HG03045 (cell line): ENCODE results near the gene EPN2.
A peak's percentile ranks its signal among the peaks of the same experiment; 100 is the strongest.

ENCODE experiments used
- ATAC-seq: cut with Tn5 transposase; IDR thresholded peaks from one replicate; pipeline ENCODE4 v1.9.1; 2021; ENCODE audit warnings: mild to moderate bottlenecking, moderate library complexity; ENCODE audit not compliant: unreplicated experiment

Gene EPN2

DNA sequence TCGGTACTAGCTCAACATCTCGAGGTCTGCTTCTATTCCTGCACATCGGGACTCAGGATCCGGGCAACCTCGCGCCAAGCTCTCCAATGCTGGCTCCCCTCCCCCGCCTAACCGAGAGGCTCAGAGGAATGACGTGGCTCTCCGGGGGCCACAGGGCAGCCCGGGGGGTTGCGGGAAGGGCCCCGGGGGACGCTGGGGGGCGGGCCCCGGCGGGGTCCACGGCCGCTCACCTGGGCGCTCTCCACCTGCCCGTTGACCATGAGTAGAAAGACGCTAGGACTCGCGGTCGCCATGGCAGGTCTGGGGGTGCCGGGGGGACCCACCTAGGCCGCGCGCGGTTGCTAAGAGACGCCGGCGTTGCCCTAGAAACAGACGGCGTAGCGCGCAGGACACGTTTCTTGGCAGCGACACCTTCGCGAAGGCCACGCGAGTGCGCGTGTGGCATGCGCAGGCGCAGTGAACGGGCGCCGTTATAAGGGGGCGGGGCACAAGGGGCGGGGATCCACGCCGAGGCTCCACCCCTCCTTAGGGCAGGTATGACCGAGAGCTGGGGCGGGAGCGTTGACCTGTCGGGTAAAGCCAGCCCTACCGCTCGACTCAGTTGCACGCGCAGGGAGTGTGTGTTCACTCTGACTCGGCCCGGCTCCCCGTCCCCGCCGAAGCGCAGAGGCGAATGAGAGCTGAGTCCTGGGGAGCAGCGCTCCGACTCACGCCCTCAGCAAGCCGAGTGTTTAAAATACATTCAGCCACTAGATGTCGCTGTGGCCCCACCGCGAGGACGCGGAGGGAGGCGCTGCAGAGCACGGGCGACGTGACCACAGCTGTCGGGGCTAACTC is 125.3 kb downstream of the EPN2 start, which contains the start of gene B9D1:
Gene B9D1 (minus strand): TSS at position 447 of the 837 bp plus-strand sequence. CDS start 154 bp downstream, at position 293.
- ATAC-seq, result peak; percentile 73

GRCh38 chr17:19363114-19363438 is 125.9 kb downstream of the EPN2 start:
- no peak for ATAC-seq

DNA sequence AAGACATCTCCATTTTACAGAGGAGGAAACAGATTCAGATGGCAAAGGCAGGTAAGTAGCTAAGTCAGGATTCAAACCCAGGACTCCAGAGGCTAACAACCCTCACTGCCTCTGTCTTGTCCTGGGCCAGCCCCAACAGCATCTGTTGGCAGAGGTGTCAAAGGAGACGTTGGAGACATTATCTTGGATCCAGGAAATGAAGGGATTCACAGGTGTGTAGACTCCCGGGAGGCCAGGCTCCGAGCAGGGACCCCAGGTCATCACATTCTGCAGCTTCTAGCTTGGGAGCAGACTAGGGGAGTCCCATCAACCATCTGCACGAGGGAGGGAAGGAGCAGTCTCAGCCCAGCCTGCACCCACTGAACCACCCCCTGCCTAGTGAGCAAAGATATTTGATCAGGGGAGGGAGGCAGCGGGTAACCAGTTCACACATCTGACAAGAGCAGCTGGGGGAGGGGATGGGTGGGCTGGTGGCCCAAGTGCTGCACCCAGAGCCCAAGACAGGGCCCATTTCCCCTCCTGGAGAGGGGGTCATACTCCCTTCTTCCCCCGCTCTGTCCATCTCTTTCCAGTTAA is 126.4 kb downstream of the EPN2 start:
- ATAC-seq, result no peak

DNA sequence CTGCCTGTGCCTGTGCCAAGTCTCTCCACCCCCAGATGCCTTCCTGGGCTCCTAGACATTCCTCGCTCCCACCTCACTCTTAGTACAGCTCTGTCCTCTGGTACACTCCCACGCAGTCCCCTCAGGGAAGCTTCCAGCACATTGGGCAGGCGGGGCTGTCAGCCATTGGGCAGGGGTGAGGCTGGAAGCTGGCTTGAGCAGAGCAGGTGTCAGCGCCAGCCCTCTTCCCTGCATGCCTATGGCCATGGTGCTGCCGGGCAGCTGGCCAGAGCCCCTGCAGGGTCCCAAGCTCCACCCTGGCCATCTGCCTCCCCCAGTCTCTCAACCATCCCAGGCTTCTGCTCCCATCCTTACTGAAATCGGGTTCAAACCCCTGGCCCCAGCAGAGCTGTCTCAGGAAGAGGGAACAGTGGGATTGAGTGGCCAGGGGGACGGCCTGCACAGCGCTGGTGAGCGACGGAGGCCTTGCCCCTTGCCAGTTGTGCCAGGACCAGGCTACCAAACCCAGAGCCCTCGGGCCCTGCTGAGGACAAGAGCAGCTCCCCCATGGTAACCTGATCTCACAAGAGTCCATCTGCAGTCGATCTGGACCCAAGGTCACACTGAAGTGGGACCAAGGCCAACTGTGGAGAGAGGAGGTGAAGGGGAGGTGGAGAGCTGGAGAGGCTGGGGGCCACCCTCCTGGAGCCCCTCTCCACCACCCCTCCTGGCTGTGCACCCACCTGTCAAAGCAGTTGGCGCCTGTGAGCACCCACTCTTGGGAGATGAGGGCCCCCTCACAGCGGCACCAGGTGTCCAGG is 127.7 kb downstream of the EPN2 start:
- ATAC-seq, result no peak

GRCh38 chr17:19365499-19365817 is 128.3 kb downstream of the EPN2 start:
- ATAC-seq, result no peak

DNA sequence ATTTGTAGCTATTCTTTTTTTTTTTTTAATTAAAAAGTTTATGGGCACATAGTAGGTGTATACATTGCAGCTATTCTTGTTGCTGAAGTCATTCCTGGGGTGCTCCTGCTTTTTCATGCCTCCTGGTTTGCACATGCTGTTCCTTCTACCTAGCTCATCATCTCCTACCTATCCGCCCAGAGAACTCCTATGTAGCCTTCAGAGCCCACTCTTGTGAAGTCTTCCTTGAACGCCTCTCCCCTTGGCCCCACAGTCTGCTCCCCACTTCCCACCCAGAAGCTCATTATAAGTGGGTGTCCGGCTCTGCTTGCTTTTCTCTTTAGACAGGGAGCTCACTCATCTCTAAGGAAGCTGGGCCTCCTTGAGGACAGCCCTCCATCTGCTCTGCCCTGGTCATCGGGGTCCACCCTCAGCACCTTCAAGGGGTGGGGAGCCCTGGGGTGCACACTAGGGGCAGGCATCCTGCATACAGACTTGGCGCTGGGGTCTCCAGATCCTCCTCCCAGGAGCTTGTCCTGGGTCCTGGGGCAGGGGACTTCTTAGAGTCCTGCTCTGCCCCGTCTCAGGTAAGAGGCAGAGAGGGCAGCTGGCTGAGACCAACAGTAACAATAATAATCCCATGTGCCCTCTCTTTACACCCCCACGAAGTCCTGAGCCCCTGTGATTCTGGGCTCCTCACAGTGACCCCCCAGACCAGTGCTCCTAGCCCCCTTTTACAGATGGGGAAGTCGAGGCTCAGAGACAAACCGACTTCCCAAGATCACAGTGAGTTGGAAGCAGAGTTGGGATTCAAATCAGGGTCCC is 128.9 kb downstream of the EPN2 start:
- no peak for ATAC-seq

GRCh38 chr17:19366637-19366972 is 129.4 kb downstream of the EPN2 start:
- no peak for ATAC-seq

DNA sequence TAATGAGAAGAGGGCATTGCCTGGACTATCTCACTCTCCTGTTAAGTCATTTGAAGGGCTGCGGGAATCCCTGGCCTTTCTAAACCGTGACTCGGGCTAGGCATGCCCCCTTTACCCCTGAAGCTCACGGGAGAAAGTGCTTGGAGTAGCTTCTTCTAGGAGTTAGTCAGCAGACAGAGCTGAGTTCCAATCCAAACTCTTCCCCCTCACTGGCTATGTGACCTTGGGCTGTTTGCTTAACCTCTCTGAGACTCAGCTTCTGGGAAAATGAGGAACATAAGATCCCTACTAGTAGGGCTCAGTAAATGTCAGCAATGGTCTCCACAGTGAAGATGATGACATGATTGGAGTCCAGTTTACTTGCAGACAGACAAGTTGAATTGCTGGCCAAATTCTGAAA is 131.1 kb downstream of the EPN2 start:
- no peak for ATAC-seq

- no peak for ATAC-seq
Measured at GRCh38 chr17:19369107-19369778, 132.1 kb downstream of the EPN2 start.

DNA sequence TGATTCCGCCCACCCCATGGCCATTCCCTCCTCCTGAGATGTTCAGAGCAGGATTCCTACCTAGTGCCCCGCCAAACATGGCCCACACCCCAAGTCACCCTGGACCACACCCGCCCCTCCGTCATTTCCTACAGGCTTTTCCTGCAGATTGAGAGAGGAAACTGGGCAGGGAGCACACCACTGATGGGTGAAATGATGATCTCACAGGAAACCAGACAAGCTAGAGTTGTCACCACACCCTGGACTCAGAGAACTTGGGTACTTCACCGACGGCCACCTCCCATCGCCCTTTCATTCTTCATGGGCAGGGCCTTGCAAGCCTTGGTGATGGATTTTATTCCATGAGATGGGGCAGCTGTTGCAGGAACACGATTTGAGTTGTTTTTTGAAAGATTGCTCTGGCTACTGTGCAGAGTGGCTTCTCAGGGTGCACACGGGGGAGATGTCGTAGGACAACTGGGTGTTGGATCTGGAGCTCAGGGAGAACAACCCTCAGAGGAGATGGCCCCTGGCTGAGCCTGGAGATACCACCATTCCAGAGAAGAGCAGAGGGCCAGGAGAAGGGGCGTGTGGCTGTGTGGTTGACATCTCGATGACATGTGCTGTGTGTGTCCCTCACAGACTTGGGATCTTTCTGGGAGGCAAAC is 132.8 kb downstream of the EPN2 start:
- ATAC-seq, result no peak

- ATAC-seq, result no peak
Measured at GRCh38 chr17:19370493-19370960, 133.4 kb downstream of the EPN2 start.

DNA sequence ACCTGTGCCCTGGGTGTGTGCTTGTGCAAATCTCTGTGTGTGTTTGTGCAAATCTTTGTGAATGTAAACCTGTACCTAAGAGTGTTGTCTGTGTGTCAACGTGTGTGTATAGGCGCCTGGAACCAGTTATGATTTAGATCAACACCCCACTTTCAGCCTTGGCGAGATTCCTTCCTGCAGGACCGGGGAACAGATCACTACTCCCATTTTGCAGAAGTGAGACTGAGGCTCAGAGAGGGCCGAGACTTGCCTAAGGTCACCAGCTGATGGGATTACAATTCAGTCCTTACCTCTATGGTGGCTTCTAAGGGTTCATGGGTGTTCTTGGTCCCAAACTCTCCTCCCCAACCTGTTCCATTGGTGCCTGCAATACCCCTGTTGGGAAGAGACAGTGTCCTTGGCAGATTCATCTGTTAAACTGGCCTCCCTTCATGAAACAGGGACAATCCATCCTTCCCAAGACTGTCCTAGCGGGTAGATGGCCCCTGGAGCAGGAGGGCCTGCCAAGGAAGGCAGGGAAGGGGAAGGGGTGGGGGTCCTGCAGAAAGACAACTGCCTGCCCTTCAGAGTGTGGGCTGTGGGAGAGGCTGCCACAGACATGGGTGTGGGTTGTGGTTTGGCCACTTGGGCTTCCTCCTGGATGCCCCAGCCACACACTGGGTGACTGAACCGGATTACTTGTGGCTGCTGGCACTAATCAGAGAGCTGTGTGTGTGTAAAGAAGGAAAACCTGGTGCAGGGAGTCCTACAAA is 134.3 kb downstream of the EPN2 start:
- no peak for ATAC-seq

GRCh38 chr17:19372011-19372370 is 134.8 kb downstream of the EPN2 start:
- no peak for ATAC-seq

- no peak for ATAC-seq
Measured at GRCh38 chr17:19372439-19372838, 135.3 kb downstream of the EPN2 start.

DNA sequence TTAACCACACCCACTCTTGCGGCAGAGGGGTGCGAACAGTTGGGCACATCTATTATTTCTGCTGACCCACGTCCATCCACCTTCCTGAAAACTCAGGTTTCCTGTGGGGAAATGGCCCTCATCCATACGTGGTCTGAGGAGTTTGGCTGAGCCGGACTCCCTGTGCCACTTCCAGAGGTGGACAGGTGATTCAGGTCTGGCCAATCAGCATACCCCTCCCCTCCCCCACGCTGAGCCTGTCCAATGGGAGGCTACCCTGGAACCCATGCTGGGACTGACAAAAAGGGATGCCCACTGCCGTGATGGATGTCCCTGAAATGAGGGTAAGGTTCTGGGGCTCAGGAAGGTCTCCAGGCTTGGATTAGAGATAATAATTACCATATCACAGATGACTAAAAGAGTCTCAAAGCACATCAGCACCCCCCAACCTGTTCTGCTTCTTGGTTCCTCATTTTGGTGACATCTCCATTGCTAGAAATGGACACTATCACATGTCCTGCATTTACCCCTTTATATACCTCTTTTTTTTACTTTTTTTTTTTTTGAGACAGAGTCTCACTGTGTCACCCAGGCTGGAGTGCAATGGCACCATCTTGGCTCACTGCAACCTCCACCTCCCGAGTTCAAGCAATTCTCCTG is 135.8 kb downstream of the EPN2 start:
- no peak for ATAC-seq

DNA sequence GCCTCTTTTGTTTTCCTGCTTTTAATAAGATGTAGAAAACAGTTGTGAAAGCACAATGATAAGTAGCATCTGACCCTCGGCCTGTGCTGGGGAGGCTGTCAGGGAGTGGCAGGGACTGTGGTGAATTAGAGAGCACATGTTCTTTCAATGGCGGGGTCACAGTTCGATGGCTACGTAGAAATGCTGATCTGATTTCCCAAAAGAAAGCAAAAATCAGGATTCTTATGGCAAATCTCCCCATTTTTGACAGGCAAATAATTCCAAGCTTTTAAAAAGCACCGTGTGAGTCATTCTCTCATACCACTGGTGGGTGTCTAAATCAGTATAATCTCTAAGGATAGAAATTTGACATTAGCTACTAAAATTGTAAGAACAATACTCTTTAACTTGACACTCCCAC is 137.0 kb downstream of the EPN2 start:
- no peak for ATAC-seq

GRCh38 chr17:19375732-19376131 is 138.6 kb downstream of the EPN2 start:
- no peak for ATAC-seq

- ATAC-seq, result no peak
Measured at GRCh38 chr17:19376811-19377210, 139.6 kb downstream of the EPN2 start.
